HG03175 (cell line): Measurements from ENCODE around the gene HLF.

Experiments used
- ATAC-seq: cut with Tn5 transposase; IDR thresholded peaks from one replicate; pipeline ENCODE4 v1.9.1; 2021; ENCODE audit warnings: mild to moderate bottlenecking, moderate library complexity; ENCODE audit not compliant: unreplicated experiment

Gene HLF

DNA sequence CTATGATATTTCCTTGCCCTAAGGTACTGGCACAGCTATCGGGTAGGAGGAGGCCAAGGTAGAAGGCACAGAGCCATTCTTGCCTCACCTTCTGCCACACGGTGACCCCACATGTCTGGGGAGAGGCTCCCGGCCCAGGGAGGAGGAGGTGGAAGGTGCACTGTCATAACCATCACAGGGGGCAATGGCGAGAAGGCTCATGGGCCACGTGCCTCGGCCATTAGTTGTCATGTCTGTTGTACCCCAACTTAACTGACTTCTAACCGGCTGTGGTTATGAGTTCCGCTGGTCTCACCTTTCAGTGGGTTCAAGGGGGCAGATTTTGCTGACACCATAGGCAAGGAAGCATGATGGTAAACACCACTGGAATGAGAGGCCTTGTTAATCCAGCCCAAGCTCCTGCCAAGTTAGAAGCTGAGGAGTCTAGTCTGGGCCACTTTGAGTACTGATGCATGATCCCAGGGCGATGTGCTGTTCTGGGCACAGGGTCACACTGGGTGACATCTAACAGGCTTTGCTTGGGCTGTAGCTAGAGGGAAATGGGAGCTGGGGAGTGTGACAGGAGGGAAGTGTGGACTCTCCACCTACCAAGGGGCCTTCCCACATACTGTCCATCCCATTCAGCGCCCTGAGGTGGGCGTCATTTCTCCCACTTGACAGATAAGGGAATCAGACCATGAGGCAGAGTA, 39.6 kb downstream of the HLF start:
- no peak for ATAC-seq

GRCh38 chr17:55305321-55306087, 40.7 kb downstream of the HLF start:
- ATAC-seq, result no peak

DNA sequence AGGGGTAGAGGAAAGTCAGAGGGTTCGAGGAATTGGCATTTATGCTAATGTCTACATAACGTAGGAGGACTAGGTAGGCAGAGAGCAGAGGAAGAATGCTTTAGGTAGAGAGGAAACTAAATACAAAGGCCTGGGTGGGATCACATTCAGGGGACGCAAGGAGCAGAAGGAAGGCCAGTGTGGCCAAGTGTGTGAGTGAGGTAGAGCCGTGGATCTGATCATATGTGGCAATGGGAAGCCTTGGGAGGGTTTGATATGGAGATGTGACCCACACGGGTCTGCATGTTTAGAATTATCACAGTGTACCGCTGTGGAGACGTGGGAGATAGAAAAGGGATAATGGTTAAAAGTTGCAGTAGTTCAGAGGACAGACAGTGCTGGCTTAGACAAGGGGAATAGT, 43.1 kb downstream of the HLF start:
- ATAC-seq, result no peak

- no peak for ATAC-seq
Observed at GRCh38 chr17:55308613-55309391, 44.0 kb downstream of the HLF start.

- ATAC-seq, result no peak
Observed at GRCh38 chr17:55311767-55312375, 47.1 kb downstream of the HLF start.

- ATAC-seq, result no peak
Observed at GRCh38 chr17:55312852-55313251, 48.1 kb downstream of the HLF start.

DNA sequence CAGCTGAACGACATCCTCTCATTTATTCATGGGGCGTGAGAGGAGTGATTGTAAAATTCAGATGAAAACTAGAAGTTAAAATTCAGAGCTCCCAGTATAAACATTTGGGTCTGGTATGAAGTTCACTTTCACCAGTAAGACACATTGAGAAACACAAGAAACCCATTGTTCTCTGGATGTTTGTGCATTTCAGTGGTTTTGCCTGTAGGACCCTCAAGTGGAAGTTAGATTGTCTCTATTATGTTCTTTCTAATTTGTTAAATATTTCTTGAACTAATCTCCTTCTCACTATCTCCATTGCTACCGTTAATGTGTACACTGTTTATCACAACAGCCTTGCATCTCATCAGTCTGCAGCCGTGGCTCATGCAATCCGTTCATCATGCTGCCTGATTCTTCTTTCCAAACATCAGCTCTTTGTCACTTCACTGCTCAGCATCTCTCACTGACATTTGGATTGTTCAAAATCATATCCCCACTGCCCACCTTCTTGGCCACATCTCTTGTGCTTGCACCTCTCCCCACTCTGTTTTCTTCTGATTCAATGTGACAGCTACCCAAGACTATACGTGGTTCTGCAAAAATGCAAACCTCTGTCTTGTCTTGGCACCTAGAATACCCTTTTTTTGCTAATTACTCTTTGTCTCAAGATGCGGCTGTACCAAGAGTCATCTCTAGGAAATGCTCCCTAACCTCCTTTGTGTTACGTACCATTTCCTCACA, 49.5 kb downstream of the HLF start:
- ATAC-seq, result no peak

DNA sequence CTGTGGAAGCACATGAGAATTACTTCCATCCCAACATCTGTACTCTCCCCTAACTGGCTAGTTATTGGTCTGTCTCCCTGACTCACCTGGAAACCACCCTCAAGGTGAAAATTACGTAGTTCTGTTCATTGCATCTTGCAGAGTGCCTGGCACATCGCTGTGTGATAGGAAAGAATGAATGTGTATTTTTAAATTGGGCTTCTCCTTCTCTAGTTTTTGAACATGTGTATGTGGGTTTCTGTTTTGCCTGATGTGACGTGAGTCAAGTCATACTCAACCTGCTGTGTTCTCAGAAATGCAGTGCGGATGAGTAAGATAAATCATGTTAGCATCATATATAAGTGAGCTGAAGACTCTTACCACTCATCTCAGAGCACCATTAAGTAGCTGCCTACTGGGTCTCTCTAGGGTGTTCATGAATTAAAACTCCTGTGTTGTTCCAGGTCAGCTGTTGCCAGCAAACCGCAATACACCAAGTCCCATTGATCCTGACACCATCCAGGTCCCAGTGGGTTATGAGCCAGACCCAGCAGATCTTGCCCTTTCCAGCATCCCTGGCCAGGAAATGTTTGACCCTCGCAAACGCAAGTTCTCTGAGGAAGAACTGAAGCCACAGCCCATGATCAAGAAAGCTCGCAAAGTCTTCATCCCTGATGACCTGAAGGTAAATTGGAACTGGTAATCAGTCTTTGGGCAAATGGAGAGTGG, 50.2 kb downstream of the HLF start:
- ATAC-seq, result no peak

DNA sequence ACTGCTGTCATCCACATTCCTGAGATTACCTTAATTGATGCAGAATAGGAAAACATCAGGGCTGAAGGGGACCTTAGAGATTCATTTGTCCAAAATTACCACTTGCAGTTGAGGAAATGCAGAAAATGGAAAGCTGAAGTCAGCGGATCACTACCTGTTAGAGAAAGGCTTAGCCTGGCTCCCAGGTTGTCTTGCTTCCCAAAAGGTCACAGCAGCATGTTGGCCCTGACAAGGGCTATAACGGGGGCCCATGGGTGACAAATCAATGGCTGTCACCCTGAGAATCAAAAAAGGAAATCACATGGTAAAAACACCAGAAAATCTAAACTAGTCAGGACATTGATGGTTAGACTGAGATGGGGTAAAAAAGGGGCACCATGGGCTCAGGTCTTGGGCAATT, 51.7 kb downstream of the HLF start:
- ATAC-seq, result no peak

DNA sequence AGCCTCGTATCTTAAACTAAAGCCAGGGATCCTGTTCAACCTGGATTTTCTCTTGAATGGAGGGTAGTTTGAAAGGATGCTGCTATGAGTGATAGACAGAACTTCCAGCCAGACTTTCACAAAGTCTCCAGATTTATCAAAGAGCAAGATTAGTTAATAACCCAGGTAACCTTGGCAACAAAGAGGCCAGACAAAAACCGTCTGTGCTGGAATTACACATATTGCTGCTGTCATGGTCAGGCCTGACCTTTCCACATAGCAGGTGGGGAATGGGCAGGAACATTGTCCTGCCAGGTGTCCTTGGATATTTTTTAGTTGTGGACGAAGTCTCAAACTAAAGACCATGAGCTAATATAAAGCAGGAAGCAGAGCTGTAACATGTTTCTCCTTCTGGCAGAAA, 52.5 kb downstream of the HLF start:
- ATAC-seq, result no peak

GRCh38 chr17:55318081-55318480, 53.3 kb downstream of the HLF start:
- no peak for ATAC-seq

- ATAC-seq, result no peak
Observed at GRCh38 chr17:55318715-55319487, 54.1 kb downstream of the HLF start.

- no peak for ATAC-seq
Observed at GRCh38 chr17:55319933-55320593, 55.3 kb downstream of the HLF start.

GRCh38 chr17:55320594-55321426, 56.0 kb downstream of the HLF start:
- no peak for ATAC-seq

- ATAC-seq, result no peak
Observed at GRCh38 chr17:55321427-55322060, 56.8 kb downstream of the HLF start.

GRCh38 chr17:55322453-55322985, 57.8 kb downstream of the HLF start:
- ATAC-seq, result no peak
